CD1c-positive myeloid dendritic cell (primary cell): ENCODE measurements around the gene ALPP.
A peak's percentile ranks its signal among the peaks of the same experiment; 100 is the strongest.
"Not testable (repeated sequence)": the region's sequence is repeated elsewhere in the genome, so short reads cannot be mapped to it uniquely, and the experiment has no call there.

Experiments
- DNase-seq: peaks from one replicate; pipeline ENCODE4 v3.0.0-alpha.2; 2016; ENCODE audit errors: extremely low spot score

The ALPP gene

DNA sequence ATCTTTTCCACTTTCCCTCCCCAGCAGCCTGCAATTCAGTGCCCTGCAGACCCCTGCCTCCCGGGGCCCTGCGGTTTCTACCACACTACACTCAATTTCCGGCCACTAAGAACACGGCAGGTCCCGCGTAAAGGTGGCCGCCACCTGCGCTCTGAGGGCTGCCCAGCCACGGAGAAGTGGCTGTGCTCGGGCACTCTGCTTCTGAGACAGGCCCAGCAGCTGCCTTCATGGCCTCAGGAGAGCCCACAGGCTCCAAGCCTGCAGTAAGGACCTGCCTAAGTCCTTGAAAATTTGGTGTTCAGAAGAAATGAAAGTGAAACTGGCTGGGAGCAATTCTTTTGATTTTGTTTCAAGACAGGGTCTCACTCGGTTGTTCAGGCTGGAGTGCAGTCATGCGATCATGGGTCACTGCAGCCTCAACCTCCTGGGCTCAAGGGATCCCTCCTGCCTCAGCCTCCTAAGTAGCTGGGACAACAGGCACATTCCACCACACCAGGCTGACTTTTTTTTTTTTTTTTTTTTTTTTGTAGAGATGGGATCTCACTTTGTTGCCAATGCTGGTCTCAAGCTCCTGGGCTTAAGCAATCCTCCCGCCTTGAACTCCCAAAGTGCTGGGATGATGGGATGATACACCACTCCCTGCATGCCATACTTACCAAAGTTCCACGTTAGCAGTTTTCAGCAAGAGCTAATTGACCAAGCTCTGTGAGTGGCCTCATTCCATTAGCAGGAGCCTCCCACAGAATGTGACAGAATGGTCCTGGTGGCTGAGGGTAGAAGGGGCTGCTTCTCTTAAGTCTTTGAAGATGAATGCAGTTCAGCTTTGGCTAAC, 14.6 kb upstream of the ALPP start:
- DNase-seq: no peak

DNA sequence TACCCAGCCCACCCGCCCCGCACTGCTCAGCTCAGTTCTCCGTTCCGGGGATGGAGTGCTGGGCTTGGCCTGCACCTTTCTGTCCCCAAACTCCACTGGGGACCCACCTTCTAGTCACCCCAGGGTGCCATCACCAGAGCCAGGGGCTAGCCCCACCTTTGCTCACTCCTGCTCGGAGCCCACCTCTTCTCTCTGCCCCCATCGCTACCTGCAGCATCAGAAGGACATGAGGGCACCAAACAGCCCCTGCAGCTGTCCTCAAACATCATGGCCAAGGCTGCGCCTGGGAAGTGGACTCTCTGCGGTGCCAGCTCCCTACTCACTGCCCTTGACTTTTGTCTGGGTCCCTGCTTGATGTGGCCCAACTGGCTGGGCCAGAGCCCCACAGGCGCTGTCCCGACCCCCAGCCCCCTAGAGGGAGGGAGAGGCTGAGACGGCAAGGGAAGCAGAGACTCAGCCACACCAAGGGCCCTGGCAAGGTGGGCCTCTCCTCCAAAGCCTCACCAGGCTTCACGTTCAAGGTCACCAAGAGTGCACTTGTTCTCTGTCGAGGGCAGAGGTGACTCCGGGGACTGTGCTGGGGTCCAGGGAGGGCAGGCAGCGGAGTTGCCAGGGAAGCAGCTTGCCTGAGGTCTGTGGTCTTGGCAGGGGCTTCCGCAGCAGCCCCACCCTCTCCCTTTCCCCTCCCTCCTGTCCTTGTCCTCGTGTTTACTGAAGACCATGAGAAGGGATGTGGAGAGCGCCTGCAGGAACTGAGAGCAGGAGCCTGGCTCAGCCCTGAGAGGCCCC, 13.6 kb upstream of the ALPP start:
- not testable (repeated sequence) for DNase-seq

DNA sequence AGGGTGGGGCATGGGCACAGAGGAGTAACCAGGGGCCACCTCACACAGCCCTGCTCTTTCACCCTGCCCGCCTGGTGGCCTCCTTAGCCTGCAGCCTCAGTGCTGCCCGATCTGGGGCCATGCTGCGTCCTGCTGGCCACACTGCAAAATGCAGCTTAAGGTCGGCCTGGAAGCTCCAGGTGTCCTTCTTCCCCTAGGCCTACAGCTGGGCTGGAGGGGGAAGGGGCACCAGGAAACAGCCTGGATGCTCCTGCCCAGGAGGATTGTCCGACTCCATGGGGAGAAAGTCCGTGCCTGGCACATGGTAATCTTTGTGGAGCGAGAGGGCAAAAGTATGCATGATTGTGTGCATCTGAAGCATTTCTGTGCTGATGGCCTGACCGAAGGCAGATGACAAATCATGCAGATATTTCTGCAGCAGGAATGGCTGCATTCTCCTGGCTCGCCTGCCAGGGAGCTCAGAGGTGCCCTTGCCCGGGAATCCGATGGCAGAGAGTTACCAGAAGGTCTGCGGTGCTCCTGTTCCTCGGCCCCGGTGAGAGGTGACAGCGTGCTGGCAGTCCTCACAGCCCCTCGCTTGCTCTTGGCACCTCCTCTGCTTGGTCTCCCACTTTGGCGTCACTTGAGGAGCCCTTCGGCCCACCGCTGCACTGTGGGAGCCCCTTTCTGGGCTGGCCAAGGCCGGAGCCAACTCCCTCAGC, 12.8 kb upstream of the ALPP start:
- DNase-seq: peak; percentile 33

DNA sequence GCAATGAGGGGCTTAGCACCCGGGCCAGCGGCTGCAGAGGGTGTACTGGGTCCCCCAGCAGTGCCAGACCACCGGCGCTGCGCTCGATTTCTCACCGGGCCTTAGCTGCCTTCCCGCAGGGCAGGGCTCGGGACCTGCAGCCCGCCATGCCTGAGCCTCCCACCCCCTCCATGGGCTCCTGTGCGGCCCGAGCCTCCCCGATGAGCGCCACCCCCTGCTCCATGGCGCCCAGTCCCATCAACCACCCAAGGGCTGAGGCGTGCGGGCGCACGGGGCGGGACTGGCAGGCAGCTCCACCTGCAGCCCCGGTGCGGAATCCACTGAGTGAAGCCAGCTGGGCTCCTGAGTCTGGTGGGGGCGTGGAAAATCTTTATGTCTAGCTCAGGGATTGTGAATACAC, 12.1 kb upstream of the ALPP start:
- DNase-seq: not testable (repeated sequence)

DNA sequence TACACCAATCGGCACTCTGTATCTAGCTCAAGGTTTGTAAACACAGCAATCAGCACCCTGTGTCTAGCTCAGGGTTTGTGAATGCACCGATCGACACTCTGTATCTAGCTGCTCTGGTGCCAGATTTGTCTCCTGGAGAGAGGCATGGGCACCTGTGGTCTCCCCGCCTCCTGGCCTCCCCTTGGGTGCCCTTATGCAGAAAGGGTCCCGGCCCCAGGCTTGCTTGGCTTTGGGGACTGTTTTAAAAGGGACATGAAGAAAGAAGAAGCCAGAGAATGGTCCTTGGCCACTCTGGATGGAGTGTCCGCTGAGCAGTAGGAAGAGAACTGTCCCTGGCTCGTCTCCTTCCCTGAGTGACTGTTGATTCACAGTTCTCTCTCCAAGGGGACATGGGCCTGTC, 11.5 kb upstream of the ALPP start:
- DNase-seq: no peak

DNA sequence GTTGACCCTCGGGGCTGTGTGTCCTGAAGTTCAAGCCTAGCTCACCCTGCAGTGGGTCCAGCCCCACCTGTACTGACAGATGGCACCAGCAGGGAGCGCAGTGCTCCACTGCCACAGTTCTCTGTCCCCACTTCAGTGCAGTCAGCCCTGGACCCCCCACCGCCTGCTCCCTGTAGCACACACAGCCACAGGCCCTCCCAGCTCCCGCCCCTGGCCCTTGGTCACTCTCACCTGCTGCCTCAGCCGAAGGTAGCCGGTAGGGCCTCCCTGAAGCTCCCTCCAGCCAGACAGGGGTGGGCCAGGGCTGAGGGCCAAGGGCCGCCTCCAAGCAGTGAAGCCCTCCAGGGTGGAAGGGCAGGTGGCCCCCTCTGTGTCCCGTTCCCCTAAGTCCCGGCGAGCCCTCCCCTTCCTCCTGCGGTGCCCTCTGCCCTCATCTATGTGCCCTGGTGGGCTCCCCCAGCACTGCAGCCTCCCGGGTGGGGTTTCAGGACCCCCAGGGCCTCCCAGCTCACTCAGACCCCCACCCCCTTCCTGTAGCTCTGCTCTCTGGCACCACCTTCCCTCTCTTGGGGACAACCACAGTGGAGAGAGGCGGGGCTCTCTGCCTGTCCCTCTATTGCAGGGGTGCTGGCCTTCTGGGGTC, 10.8 kb upstream of the ALPP start:
- DNase-seq: no peak

DNA sequence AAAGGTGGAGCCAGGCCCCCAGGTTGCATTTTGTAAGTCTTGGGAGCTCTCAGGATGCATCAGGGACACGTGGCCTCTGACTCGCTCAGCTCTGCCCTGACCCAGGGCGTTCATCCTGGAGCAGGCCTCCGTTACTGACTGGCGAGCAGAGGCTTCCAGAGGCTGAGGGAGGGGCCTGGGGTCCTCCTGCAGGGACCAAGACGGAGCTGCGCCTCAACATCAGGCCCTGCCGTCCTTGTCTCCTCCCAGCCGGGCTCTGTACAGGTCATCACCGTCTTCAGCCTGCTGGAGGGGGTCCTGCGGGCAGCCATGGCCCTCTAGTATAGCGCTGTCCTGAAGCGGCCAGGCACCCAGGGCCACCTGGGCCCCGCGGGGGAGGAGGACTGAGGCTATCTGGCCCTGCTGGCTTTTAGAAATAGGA, 10.2 kb upstream of the ALPP start:
- DNase-seq: no peak

DNA sequence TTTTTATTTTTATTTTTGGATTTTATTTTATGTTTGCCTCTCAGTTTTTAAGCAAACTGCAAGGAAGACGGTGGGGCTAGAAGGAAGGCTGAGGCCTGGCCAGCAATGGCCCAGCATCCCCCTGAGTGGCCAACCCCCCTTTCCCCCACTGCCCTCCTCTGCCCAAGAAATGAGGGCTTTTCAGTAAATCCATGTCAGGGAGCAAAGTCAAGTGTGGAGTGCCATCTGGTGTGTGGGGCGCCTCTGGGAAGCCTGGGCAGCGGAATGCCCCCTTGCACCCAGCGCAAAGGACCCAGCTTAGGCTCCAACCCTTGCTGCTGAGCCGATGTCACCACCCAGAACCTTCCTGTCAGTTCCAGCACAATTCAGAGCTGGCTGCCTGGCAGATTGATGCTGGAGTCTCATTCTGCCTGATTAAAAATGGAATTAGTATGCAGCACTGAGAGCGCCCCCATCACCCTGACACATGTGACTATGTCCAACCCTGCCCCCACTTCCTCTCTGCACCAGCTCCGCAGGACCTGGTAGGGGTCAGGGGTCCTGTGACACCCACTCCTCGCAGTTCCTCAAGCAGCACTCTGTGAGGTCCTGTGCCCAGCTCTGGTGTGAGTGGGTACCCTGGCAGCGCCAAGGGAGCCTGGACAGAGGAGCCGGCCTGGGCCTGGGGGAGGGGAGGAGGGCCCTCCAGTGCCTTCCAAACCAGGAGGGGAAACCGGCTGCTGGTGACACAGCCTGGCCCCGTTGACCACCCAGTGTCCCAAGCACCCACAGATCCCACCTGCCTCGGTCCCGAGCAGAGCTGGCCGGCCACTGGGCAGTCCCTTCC, 9.2 kb upstream of the ALPP start:
- DNase-seq: peak; percentile 33

DNA sequence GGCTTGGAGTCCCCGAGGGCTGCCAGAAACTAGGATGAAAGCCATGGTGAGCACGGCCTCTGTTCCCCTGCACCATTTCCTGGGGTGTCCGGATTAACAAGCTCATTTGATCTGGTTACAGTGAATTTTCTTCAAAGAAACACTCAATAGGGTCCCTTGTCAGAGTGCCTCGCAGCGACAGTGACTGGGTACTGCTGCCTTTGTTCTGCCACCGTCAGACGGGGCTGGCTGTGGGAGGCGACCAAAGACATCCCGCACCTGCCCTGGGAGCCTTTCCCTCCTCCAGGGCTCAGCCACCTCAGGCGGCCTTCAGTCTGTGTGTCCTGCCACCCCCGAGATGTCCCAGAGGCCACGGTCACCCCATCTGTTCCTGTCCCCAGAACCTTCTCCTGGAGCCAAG, 8.5 kb upstream of the ALPP start:
- DNase-seq: not testable (repeated sequence)

DNA sequence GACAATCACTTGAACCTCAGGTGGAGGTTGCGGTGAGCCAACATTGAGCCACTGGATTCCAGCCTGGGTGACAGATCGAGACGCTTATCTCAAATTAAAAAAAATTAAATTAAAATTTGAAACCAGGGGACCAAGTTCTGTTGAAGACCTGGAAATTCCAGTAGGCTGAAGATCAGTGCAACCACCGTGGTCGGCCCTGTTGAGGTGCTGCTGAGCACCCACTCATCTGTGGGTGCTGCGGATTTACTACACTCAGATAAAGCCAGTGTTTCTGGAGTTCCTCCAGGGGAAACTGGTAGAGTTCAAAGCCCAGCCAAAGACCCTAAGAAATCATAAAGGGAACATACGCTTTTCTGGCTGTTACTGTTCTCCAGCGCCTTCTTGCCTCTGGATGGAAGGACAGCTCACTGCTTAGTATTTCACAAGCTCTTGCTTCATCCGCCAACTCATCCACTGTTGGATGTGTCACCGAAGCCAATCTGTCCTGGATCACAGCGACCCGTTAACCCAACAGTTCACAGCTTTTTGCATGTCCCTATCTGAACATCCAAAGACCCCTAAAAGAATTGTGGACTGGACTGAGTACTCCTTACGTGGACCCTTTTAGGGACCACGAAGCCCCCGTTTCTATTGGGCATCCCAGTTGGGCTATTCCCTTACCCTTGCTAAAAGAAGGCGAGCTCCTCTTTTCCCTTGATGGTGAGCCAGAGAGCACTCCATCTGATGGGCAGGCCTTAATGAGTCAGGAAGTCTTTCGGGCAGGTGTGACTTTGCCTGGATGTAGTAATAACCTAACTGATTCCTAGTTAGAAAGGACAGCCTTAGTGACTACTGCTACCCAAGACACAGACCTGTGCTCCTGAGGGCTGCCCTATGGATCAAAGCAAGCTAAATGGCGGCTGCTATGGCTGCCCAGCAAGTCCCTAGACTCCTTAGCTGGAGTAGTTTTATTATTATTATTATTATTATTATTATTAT, 6.0 kb upstream of the ALPP start:
- DNase-seq: peak; percentile 62

DNA sequence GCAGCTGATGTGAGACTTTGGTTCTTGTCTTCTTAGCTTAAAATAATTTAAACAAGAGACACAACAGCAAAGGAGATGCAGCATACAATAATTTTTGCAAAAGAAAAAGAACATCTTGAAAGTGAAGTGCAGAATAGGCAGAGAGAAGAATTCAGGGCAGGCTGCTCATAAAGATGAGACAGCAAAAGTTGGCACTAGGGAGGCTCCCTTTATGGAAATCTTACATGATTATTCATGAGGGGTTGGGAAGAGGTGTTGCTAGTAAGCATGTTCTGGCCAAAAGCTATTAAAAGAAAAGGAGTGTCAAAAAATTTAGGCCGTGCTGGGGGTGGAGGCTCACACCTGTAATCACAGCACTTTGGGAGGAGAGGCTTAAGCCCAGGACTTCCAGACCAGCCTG, 4.2 kb upstream of the ALPP start:
- no peak for DNase-seq

DNA sequence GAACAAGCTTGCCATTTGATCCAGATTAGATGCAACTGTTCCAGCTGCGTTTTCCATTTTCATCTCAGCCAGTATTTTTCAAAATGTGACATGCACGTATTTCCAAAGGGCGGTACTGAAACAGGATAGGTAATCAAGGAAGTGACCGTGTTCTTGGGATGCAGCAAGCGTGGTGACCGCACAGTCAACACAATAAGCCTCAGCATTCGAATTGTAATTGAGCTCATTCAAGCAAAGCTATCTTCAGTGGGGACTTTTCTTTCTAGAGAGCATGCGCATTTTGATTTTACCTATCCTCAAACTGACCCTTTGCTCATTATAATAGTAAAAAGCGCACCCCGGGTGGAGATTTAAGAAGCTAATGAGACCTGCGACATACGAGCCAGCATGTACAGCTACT, 3.4 kb upstream of the ALPP start:
- DNase-seq: no peak

DNA sequence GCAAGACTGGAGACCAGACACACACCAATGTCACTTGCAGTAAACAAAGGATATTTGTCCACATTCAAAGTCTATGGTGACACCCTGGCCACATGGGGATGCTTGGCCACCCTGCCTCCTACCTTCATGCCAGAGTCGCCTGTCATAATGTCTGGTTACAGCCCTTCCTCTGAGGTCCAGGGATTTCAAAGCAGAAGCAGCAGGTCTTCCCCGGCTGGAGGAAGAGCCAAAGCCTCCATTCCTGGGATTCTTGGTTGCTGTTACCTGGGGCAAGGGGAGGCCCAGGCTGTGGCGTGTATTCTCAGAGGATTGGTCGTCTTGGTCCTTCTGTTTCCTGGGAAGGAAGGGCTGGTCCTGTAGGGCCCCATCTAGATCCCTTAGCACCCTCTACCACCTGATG, 2.3 kb upstream of the ALPP start:
- DNase-seq: no peak

DNA sequence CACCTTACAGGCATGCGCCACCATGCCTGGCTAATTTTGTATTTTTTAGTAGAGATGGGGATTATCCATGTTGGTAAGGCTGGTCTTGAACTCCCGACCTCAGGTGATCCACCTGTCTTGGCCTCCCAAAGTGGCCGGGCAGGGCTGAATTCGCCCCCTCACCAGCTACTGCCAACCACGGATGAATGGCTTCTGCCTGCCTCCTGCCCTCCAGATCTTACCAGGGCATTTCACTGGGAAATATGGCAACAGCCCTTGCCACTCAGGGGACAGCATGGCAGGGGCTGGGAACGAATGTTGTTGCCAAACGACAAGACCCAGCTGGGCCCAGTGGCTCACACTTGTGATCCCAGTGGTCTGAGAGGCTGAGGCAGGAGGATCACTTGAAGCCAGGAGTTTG, 1.8 kb upstream of the ALPP start:
- no peak for DNase-seq

DNA sequence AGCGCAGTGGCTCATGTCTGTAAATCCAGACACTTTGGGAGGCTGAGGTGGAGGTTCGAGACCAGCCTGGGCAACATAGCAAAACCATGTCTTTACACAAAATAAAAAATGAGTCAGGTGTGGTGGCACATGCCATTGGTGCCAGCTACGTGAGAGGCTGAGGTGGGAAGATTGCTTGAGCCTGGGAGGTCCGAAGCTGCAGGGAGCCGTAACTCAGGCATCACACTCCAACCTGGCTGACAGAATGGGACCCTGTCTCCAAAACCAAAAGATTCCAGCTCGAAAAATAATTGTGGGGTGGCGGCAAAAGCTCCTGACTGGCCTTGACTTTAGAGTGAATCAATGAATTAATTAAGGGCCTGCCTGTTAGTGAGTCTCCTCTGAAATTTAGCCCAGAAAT, 1.2 kb upstream of the ALPP start:
- no peak for DNase-seq

DNA sequence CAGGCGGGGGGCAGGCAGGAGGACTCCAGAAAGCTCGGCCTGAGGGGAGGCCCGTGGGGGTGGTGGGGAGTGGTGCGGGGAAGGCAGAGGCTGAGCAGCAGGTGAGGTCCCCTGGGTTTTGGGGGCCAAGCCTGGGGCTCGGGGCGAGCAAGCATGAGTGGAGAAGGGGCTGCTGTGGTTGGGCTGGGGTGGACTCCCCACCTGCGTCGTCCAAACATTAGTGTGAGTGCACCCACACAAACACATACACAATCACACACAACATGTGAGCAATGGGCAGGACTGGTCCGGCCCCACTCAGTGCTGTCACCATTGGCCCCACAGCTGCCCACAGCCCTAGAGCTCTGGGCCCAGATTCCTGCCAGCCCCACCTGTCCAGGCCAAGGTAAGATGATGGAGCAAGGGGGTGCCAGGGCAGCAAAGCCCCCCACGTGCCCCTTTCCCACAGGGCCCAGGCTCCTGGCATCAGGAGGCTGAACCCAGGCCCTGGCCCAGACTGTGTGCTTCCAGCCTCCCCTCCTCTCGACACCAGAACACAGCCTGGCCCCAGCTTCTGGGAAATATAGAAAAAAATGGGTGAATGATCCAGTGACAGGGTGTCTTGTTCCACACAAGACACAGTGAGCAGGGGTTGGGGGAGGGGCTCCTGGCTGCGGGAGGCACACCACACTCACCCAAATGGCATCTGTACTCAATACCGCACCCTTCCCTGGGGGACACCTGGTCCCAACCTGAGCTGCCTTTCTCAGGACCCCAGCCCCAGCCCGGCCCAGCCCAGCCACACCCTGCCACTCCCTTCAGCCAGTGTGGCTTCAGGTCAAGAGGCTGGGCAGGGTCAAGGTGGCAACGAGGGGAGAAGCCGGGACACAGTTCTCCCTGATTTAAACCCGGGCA, 463 bp upstream of the ALPP start:
- DNase-seq: no peak

DNA sequence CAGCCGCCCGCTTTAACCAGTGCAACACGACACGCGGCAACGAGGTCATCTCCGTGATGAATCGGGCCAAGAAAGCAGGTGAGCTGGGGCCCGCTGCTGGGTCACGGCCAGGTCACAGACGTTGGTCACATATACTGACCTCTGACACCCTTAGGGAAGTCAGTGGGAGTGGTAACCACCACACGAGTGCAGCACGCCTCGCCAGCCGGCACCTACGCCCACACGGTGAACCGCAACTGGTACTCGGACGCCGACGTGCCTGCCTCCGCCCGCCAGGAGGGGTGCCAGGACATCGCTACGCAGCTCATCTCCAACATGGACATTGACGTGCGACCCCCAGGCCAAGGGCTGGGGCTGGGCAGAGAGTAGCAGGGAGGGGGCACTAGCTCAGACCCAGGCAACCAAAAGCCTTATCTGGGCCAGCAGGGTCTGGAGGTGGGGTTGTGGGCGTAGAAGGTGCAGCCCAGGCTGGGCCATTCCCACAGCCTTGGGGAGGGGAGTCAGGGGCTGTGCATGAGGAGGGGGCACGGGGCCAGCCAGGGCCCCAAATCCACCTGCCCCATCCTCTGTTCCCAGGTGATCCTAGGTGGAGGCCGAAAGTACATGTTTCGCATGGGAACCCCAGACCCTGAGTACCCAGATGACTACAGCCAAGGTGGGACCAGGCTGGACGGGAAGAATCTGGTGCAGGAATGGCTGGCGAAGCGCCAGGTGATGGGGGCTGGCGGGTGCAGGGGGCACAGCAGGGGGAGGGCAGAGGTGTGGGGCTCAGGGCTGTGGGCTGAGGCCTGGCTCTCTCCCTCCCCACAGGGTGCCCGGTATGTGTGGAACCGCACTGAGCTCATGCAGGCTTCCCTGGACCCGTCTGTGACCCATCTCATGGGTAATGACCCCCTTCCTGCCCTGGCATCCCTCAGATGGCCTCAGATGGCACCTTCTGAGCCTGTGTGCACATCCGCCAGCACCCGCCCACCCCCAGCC, 1.3 kb downstream of the ALPP start:
- not testable (repeated sequence) for DNase-seq
